HL-60 (cell line): ENCODE measurements around the gene TRIM47.

Experiments used
- GABPA ChIP-seq: IDR thresholded peaks from 2 replicates; pipeline ENCODE4 v1.6.1; 2012; ENCODE audit warnings: low read depth
- POLR2AphosphoS5 ChIP-seq: IDR thresholded peaks from 2 replicates; pipeline ENCODE4 v1.6.1; 2012; ENCODE audit warnings: low read depth
- TF ChIP-seq, protein P1 (sequence below): IDR thresholded peaks from one replicate; pipeline ENCODE4 v1.5.1; 2011; ENCODE audit warnings: low read length, control low read depth, inconsistent platforms; ENCODE audit not compliant: insufficient read depth
- TF ChIP-seq, protein P2 (sequence below): IDR thresholded peaks from 2 replicates; pipeline ENCODE4 v1.6.1; 2012; ENCODE audit warnings: low read depth; ENCODE audit not compliant: insufficient replicate concordance

DNA sequence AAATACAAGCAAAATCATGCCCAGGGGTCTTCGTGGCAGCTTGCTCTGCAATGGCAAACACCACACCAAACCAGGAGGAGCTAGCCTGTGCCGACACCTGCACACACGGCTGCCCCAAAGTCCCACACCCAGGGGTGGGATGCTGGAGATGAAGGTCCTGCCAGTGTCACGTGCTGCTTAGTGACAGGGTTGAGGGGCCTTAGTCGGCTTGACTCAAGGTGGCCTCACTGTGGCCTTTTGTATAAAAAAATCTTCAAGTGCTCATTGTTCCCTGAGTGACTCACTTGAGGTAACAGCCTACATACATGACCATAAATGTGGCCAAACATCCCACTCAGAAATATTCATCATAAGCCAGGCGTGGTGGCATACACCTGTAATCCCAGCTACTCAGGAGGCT, 11.1 kb upstream of the TRIM47 start:
- TF ChIP-seq, protein P1, sequence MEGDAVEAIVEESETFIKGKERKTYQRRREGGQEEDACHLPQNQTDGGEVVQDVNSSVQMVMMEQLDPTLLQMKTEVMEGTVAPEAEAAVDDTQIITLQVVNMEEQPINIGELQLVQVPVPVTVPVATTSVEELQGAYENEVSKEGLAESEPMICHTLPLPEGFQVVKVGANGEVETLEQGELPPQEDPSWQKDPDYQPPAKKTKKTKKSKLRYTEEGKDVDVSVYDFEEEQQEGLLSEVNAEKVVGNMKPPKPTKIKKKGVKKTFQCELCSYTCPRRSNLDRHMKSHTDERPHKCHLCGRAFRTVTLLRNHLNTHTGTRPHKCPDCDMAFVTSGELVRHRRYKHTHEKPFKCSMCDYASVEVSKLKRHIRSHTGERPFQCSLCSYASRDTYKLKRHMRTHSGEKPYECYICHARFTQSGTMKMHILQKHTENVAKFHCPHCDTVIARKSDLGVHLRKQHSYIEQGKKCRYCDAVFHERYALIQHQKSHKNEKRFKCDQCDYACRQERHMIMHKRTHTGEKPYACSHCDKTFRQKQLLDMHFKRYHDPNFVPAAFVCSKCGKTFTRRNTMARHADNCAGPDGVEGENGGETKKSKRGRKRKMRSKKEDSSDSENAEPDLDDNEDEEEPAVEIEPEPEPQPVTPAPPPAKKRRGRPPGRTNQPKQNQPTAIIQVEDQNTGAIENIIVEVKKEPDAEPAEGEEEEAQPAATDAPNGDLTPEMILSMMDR: no peak
- no peak for TF ChIP-seq GABPA
- TF ChIP-seq POLR2AphosphoS5: no peak; the same call in 1 of the 2 replicates
- TF ChIP-seq, protein P2, sequence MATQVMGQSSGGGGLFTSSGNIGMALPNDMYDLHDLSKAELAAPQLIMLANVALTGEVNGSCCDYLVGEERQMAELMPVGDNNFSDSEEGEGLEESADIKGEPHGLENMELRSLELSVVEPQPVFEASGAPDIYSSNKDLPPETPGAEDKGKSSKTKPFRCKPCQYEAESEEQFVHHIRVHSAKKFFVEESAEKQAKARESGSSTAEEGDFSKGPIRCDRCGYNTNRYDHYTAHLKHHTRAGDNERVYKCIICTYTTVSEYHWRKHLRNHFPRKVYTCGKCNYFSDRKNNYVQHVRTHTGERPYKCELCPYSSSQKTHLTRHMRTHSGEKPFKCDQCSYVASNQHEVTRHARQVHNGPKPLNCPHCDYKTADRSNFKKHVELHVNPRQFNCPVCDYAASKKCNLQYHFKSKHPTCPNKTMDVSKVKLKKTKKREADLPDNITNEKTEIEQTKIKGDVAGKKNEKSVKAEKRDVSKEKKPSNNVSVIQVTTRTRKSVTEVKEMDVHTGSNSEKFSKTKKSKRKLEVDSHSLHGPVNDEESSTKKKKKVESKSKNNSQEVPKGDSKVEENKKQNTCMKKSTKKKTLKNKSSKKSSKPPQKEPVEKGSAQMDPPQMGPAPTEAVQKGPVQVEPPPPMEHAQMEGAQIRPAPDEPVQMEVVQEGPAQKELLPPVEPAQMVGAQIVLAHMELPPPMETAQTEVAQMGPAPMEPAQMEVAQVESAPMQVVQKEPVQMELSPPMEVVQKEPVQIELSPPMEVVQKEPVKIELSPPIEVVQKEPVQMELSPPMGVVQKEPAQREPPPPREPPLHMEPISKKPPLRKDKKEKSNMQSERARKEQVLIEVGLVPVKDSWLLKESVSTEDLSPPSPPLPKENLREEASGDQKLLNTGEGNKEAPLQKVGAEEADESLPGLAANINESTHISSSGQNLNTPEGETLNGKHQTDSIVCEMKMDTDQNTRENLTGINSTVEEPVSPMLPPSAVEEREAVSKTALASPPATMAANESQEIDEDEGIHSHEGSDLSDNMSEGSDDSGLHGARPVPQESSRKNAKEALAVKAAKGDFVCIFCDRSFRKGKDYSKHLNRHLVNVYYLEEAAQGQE: no peak
